Breast epithelium (tissue), 3 donors: ENCODE results near the gene OLR1.

ENCODE experiments used
- CTCF ChIP-seq, 3 donors: fragments of 450-650 bp; IDR thresholded peaks; one replicate each; pipeline ENCODE4 v1.5.1; 2016 to 2017; ENCODE audit warnings: antibody characterized with exemption in 3 of 3, mild to moderate bottlenecking in 3 of 3, moderate library complexity in 3 of 3
- POLR2A ChIP-seq: fragments of 450-650 bp; IDR thresholded peaks from one replicate; pipeline ENCODE4 v1.6.1; 2016; ENCODE audit warnings: antibody characterized with exemption, mild to moderate bottlenecking, moderate library complexity
- POLR2AphosphoS5 ChIP-seq, 3 donors: sonication (generic); formaldehyde crosslinking; IDR thresholded peaks; one replicate each; pipeline ENCODE4 v1.6.1; 2017; ENCODE audit warnings: antibody characterized with exemption in 3 of 3

- no peak for TF ChIP-seq CTCF (IDR thresholded peaks at IDR 0.05)
- no peak for TF ChIP-seq POLR2A
- no peak for TF ChIP-seq POLR2AphosphoS5 (IDR thresholded peaks at IDR 0.05)
These were observed 52.9 kb downstream of the OLR1 start for GRCh38 chr12:10119066-10119465.
